ENCODE results near the gene LENEP.

The LENEP gene

DNA sequence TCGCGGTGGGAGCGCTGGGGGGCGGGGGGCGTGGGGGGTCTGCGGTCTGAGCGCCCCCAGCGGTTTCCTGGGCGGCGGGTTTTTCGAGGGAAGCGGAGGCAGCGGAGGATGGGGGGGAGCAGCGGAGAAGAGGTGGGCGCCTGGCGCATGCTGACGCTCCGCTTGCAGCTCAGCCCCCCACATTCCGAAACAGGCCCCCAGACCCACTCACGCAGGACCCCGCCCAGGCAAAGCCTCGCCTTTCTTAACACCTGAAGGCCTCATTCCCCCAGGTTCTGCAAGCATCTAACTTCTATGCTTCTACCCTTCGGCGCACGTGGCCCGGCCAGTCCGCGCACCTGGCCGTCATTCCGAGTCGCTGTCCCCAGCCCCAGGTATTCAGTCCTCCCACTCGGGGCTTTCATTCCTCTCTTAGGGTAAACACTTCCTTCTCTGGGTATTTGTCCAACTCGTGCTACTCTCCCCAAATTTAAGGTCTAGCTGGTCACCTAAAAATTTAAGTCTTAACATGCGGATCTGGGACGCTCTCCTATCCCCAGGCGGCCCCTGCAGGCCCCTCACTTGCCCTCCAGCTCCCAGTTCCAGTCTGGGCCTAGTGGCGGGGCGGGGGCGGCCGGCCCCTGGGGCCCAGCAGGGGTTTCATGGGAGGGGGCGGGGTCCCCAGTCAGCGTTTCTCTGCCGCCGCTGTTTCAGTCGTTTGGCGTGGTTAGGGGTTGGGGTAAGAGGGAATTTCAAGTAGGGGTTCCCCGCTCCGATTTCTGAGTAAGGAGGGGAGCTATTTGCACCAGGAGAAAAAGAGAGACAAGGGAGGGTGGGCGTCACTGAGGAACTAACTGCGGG is 6.4 kb downstream of the LENEP start:
- DNase-seq, result no peak

DNA sequence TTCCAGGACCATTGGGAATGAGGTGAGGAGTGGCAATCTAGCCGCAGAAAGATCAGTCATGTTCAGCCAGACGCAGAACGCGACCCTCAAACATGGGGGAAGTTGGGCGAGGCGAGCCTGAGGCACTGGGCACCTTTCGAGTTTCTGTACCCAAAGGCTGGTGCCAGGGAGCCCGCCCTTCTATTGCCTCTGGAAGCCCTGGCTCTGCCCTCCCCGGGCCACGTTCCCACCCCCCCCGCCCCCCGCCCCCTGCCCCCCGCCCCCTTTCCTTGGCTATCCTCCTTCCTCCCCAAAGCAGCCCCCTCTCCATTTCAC is 7.0 kb downstream of the LENEP start:
- DNase-seq, result no peak

DNA sequence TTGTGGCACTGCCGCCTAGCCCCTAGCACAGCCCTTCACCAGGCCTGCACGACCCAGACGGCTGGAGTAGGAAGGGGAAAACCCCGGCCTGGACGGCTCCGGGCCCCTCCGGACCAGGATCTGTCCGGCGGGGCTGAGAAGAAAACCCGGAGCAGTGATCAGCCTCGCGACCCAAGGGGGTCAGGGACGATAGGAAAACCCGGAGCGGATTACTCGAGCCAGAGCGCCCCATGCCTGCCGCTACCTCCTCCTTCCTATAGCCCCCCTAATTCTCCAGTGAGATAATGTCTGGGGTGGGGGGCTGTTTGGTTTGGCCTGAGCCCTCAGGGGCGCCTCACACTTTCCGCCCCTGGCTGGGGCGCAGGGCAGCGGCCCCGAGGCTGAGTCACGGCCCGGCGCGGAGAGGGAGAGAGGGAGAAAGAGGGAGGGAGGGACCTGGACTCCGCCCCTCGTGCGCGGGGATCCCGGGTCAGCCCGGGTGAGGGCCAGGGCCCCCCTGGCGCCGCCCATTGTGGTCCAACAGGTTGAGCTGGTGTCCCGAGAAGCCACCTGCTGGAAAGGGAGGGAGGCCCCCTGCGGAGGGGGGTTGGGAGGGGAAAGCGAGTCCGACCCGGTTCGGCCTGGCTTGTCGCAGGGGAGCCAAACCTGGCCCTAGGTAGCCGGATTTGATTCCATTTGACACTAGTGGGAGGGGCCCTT is 7.5 kb downstream of the LENEP start:
- DNase-seq, result peak; percentile 89

DNA sequence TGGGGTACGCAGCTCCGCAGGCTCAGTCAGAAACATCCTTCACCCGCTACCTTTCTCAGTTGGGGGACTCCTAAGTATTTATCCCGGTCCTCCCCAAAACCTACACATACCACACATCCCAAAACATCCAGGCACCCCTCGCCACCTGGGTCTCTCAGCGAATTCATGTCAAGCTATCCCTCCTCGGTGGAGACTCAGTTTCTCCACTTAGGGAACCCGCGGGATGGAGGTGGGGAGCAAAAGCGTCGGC is 8.0 kb downstream of the LENEP start:
- no peak for DNase-seq

DNA sequence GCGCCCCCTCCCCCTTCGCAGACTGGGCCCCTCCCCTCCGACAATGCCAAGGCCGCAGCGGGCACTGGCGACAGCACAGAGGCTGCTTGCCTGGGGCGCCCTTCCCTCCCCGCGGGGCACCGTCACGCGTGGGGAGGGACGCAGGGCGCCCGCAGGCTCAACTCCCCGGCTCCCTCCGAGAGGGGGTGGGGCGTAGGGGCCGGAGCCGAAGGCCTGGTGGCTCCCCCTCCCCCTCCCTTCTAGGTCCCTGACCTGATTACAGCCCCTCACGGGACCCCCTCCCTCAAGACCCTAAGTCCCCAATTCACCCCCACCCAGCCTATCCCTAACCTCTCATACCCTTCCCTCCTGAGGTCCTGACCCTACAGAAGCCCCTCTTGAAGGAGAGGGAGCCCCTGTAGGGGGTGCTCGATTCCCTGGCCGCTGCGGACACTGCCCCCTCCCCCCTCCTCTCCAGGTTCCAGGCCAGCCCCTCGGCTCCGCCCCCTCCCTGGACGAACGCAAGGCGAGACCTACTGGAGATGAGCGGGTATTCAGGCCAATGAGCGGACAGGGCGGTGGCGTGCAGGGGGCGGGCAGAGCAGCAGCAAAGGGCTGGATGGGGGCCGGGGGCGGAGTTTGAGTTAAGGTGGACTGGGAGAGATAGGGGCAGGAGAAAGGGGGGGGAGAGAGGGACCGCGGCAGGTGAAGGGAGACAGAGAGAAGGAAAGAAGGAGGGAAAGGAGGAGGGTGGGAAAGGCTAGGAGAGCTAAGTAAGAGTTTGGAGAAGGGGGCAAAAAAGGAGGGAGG is 8.5 kb downstream of the LENEP start:
- peak; percentile 99 for DNase-seq

DNA sequence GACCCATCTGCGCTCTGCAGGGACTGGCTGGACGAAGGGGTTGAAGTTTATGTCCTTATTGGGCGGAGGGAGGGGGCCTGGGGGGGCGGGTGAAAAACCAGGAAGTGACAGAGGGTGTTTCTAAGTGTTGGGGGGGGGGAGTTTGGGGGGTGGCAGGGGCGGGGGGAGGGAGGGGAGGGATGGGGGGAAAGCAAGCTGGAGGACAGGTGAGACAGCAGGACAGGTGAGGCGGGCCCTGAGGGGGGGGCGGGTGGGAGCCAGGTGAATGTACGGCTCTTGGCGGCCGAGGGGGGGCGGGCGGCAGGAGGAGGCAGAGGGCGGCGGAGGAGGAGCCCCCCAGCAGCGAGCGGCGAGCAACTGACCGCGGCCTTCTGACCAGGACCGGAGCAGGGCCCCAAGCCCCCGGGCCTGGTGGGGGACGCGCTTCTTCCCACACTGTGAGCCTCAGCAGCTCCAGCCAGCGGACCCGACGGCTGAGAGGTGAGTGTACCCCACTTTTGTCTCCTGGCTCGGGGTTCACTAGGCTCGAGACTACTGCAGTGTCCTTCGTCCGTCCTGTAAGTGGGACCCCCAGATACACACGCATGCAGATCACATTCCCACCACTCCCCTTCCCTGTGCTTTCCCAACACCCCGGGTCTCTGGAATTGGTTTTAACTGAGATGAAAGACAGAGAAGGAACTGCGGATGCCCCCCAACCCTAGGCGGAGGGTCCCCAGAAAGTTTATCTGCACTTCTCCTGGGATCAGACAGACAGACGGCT is 9.3 kb downstream of the LENEP start, which contains the start of gene ZBTB7B:
Gene ZBTB7B (plus strand): TSS at position 339 of the 763 bp plus-strand sequence. CDS start 11,859 bp downstream, outside the sequence.
- DNase-seq, result peak; percentile 19

DNA sequence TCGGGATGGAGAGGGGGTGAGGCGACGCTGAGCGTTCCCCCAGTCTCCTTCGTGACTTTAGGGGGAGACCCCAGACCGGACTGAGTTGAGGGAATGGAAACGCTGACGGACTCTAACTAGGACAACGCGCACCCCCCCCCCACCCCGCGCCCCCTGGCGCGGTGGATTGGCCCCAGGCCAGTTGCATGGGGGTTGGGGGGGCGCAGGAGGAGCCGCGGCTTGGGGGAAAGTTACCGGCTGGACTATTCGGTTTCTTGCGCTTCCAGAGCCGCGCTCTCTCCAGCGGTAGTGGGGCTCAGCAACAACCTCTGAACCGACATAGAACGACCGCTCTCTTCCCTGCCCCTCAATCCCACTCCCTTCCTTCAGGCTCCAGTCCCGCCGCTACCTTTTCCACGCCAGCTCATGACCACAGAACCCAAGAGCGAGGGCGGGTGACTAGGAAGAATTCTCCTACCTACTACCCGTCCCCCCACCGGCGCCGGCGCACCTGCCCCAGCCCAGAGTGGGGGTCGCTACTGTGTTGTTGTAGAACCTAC is 9.9 kb downstream of the LENEP start:
- peak; percentile 20 for DNase-seq

DNA sequence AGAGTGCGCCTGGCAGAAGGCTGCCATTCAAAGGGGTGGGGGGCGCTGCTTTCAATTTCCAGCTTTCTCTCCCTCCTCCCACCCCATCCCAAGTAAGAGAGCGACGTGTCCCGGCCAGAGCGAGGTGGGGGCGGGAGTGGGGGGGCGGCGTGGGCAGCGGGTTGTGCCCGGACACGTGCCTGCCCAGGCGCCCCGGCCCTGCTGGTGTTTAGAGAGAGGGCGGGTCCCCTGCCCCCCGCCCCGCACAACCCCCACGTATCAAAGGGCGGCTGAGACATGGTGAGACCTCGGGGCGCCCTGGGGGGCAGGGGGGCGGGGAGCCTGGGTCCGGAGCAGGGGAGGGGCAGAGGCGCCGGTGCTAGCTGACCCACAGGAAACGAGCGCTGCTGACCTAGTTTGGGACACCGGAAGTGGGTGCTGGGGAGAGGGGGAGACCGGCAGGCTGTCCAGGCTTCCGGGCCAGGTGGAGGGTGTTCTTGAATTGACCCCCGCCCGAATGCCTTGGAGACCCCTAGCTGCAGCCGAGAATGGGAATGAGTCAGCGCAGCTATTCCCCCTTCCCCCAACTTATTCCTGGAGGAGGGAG is 10.5 kb downstream of the LENEP start:
- DNase-seq, result peak; percentile 59

DNA sequence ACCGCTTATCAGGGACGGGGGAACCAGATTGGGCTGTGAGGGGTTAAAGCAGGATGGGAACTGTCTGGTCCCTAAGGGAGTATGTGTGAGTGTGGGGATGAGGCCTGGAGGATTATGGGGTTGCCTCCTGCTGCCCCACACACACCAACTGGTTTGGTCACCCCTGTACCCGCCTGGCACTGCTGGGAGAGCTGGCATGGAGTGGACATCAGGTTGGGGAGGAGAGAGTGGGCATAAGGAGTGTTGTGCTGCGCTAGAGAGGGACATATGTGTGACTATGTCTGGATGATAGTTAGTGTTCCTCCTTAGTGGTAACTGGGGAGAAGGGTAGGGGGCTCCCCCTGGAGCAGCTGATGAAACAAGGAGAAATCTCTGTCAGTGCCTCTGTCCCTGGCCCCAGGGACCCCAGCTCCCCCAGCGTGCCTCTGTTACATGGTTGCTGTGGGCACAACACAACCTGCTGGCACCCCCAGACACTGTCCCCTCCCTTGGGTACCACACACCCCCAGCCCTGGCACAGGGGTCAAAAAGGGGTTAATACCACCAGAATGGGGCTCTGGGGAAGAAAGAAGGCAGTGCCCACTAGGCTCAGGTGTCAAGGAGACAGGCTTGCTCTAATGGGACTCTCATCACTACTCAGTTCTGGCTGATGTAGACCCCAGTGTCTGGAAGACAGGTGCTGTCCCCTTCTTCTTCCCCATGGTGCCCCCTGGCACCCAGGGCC is 11.1 kb downstream of the LENEP start:
- DNase-seq, result no peak

DNA sequence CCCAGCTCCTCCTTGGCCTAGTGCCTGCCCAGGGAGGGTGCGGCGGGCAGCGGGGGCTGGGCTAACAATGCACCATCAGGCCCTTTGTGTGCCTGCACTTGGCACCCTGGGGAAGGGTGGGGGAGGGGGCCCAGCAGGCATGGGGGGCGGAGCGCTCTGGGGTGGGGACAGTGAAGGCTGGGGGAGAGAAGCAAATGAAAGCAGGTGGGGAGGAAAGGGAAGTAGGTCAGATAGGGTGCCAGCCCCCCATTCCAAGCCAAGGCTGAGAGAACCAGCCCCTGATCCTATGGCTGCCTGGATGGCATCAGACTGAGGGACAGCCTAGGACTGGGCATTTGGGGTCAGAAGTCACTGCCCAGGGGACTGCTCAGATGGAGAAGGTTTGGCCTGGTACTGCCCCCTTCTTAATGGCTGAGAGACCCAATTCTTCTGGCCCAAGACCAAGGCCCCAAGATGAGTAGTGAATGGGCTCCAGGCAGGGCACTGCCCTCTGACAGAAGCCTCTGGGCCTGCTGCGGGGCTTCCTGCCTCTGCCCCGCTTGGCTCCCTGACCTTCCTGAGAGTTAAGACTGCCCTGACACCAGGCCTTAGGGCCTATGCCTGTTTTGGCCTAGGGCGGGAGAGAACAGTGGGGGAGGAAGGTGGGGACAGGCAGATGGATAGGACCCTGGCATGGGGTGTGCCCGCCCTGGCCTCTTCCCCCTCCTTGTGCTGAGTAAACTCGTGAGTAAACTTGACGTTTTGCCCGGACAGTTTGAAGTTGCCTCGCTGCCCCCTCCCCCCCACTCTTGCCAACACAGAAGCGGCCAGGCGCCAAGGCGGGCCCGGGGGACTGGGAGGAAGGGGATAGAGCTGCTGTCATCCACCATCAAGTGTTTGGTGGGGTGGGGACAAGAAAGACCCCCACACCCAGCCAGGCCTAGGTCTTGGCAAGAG is 12.0 kb downstream of the LENEP start:
- no peak for DNase-seq

DNA sequence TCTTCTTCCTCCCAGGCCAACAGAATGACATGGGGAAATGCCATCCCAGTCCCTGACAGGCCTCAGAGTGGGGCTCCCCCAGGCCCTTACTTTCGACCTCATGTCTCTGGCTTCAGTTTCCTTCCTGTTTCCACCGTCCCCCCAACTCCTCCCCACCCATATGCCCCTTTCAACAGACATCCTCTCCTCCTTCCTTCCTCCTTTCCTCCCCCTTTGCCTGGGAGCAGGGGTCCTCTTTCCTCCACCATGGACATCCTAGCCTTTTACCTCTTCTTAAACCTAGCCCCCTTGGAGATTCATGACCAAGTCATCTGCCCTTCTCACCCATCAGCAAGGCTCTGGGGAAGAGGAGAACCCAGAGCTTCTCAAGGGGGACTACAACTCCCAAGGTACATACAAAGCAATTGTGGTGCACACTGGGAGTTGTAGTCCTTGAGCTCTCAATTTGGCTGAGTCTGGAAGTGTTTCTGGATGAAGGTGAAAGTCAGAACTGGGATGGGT is 13.3 kb downstream of the LENEP start:
- peak; percentile 44 for DNase-seq

DNA sequence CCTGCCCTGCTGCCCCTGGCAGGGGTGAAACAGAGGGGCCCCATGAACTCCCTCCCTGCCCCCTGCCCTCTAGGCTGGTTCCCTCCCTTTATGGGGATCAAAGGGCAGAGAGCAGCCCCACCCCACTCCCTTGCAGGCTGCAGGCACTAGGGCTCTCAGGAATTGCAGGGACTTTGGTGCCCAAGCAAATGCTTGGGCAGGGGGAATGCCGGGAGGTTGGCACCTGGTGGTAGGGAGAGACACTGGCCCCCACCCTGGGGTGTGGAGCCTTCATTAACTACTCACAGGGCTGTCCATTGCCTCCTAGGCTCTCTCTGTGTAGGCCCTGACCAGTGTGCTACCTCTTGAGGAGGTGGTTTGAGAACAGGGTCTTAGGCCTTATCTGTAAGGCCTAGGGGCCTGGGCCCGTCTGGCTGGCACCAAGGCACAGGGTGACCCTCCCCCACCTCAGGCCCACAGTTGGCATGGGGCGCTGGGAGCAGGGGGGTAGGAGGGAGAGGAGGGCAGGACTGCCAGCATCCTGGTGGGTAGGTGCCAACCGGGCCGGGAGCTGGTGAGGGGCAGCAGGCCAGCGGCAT is 14.0 kb downstream of the LENEP start:
- no peak for DNase-seq

DNA sequence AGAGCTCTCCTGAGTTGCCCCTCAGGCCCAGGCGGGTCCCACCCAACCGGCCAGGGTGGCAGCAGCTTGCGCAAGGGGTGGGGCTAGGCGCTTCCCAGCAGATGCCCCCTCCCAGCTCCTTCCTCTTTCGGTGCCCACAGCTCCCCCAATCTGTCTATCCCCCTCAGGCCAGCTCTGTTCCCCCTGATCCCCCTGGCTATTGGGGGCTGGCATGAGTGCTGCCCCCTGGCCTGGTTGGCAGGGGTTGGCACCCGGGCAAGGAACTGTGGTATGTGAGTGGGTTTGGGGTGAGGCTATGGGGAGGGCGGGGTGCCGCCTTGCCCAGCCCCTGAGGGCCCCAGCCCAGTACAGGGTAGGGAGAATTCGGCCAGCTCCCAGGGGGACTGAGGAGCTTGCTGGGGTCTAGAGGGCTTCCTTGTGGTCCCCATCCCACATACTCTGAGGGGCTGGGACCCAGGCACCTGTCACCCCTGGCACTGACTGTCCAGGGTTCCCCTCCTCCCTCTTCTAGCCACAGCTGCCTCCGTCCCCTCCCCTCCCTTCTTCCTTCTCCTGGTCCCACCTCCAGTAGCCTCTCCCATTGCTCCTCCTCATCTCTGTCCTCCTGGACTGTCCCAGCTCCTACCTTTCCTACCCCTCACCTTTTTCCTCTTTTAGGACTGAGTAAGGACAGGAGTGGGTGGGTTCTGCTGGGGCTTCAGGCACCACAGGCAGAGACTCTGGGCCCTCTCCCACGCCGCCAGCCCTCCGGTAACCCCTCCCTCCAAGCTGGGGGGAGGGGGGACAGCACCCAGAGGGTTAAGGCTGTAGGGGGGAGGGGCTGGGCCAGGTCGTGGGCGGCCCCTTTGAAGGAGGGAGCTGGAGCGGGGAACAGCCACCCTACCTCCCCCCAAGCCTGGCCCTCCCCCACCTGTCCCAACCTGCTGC is 14.9 kb downstream of the LENEP start:
- DNase-seq, result no peak

DNA sequence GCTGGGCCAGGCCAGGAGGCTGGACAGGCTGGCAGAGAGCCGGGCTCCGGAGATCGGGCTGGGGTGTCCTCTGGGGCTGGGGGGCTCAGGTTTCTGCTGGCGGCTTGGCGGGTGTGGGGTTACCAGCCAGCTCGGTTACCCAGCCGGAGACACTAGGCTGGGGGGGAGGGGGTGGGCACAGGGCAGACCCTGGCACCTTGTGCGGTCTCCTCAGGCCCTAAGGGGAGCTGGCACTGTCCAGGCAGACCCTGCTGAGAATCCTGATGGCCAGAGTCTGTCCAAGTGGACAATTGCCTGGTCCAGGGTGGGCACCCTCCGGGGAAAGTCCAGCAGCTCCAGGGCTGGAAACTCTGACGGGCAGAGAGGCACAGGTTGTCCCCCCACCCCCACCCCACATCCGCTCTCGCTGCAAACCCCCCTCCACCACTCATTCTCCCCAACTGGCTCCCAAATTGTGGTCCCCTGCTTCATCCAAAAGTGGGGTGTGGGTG is 15.9 kb downstream of the LENEP start:
- DNase-seq, result no peak

DNA sequence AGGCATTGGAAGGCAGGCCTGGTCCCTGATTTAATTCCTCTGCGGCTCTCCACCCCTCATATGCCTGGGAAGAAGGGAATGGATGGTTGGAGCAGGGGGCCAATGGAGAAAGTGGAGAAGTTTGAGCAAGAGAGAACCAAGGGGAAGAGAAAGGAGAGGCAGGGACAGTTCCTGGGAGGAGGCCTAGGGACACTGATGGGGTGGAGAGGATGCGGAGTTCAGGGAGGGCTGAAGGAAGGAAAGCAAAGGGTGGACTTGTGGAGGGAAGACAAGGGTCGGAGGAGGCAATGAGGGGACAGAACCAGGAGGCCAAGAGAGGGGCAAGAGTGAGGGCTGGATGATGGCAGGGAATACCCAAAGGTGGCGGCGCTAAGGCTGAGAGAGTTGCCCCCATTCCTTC is 16.4 kb downstream of the LENEP start:
- no peak for DNase-seq

DNA sequence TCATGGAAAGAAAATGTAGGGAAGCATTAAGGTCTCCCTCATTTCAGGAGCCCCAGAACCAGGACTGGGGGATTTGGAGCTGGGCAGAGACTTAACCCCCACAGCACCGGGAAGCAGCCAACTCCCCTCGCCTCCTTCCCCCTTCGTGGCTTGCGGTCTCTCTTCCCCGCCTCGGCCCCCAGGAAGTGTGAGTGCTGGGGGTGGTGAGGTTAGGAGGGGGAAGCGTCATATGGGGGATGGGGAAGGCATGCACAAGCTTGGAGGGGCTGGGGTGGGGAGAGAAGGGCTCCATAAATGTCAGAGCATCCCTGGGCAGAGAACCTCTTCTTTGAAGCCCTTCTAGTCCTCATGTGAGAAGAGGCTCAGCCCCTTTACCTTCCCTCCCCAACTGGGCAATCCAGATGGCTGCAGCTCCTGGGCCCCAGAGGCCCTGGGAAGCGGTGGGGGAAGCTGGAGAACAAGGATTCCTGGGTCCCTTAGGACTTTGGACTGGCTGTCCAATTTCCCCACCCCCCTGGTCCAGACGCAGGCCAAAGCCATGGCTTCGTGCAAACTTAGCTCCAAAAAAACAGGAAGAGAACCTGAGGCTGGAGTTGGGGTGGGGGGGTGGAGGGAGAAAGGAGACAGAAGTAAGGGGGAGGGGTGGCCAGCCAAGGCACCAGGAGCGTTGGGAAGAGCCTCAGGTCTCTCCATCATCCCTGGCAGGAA is 17.0 kb downstream of the LENEP start:
- DNase-seq, result no peak

DNA sequence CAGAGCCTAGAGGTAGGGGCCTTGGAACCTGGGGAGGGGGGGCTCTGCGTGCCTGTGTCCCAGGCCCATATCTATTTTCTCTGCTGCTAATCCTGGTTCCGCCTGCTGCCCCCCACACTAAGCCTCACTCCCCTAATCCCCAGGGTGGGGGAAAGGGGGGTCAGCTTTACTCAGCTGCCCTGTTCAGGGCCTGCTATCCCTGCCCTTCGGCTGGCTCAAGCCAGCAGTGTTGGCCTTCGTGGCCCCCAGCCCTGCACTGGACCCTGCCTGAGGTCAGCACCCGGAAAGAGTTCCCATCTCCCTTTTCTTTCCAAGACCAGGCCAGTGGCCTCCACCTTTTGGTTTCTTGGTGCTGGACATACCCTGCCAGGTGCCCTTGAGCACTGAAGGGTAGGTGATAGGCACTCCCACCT is 17.6 kb downstream of the LENEP start:
- no peak for DNase-seq

Data from fibroblast of skin of back (primary cell).